GM21390 (cell line): ENCODE results near the gene CCR9.

Experiments used
- ATAC-seq: cut with Tn5 transposase; IDR thresholded peaks from one replicate; pipeline ENCODE4 v1.9.1; 2021; ENCODE audit not compliant: unreplicated experiment

CCR9 gene

GRCh38 chr3:45907769-45908705 is 21.7 kb downstream of the CCR9 start:
- no peak for ATAC-seq

- ATAC-seq: no peak
Observed at GRCh38 chr3:45908761-45909160, 22.4 kb downstream of the CCR9 start.

GRCh38 chr3:45909542-45909941 is 23.2 kb downstream of the CCR9 start:
- no peak for ATAC-seq

- ATAC-seq: no peak
Observed at GRCh38 chr3:45910892-45911291, 24.5 kb downstream of the CCR9 start.

GRCh38 chr3:45911511-45912226 is 25.3 kb downstream of the CCR9 start:
- ATAC-seq: no peak

GRCh38 chr3:45912435-45912834 is 26.1 kb downstream of the CCR9 start:
- ATAC-seq: no peak

DNA sequence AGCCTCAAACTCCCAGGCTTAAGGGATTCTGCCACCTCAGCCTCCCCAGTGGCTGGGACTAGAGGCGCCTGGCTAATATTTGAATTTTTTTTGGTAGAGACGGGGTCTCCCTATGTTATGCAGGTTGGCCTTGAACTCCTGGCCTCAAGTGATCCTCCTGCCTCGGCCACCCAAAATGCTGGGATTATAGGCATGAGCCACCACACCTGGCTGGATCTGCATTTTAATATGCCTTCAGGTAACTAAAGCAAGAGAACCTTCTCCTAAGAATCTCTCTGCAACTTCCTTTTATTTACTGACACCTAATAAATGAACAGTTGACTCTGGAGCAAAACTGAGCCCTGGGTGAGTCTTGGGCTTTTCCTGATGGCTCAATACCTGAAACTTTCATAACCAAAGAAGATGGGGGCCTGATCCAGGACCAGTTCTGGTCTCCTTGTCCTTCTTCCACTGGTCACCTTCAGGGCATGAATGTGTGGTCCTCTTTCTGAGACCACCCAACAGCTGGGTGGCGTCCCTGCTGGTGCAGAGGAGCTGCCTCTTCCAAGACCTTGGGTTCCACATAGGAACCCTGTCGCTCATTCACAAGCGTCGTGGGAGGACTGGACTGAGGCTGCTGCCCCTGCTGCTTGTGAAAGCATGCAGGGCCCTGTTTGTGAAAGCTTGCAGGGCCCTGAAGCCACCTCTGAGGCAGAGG is 28.2 kb downstream of the CCR9 start:
- ATAC-seq: no peak

DNA sequence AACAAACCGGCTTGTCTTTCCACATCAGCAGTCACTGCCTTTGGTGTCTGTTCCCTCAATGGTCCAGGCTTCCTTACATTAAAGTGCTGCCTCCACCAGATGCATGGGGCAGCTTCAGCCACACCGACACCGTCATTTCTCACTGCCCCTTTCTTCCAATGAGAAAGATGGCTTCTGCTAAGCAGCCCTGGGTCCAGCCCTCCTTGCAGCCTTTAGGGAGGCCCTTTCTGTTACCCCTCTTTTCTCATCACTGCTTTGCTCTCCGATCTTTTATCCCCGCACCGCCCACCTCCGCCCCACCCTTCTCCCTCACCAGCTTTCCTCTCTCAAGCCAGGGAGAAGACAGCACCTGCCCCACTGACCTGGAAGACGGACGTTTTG is 28.7 kb downstream of the CCR9 start:
- ATAC-seq: no peak

DNA sequence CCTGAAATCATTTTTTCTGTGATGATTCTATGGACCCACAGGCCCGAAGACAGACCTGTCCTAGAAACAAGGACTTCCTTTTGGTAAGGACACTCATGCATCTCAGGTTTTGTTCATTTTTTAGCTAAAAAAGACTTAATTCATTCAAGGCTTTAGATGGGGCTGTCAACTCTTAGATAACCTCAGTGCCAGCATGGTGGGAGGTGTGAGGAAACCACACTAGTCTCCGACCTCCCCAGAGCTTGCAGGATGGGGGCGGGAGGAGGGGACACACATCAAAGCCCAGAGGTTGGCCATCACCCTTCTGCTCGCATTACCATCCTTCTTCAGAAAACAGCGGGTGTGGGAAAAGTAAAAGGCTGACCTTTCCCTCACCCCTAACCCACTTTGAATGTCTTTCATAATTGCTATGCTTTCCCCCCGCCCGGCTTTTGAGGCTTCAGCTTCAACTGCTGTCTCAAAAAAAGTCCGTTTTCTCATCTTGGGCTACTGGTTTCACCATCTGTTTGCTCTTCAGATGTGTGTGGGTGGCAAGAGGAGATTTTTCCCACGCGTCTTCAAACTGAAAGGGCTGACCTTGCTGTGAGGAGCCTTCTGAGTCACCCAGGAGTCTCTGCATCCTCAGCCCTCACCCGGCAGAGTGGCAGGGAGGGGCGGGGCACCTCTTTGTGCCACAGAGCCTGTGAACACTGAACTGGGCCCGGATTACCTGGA is 29.3 kb downstream of the CCR9 start:
- ATAC-seq: peak; percentile 89

DNA sequence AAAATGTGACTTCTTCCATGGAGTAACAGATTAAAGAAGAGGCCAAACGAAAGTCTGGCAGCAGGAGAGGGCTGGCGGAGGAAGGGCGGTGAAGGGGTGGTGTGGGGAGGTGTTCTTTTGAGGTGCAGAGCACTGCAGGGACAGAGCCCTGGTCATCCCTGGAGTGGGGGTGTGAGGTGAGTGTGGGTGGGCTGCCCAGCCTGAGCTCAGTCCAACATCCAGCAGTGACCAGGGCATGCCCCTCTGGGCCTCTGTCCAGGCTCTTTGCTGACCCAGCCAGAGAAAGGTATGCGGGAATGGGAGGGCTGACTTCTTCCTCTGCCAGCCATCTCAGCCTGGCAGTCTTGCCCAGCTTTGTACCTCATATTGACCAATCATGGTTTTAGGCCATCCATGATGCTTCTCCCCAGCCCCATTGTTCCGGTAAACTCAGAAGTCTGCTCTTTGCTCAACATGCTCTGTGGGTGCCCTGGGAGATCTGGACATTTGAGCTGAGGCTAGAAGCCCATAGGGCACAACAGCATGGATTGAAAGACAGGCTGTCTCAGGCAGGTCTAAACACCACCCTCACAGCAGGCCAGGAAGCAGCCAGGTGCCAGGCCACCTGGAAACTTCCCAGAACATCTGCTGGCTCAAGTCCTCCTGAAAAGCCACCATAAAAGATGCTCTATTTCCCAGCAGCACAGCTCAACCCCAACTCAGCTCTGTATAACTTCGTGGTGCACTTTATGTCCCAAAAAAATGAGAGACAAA is 31.0 kb downstream of the CCR9 start:
- ATAC-seq: no peak

DNA sequence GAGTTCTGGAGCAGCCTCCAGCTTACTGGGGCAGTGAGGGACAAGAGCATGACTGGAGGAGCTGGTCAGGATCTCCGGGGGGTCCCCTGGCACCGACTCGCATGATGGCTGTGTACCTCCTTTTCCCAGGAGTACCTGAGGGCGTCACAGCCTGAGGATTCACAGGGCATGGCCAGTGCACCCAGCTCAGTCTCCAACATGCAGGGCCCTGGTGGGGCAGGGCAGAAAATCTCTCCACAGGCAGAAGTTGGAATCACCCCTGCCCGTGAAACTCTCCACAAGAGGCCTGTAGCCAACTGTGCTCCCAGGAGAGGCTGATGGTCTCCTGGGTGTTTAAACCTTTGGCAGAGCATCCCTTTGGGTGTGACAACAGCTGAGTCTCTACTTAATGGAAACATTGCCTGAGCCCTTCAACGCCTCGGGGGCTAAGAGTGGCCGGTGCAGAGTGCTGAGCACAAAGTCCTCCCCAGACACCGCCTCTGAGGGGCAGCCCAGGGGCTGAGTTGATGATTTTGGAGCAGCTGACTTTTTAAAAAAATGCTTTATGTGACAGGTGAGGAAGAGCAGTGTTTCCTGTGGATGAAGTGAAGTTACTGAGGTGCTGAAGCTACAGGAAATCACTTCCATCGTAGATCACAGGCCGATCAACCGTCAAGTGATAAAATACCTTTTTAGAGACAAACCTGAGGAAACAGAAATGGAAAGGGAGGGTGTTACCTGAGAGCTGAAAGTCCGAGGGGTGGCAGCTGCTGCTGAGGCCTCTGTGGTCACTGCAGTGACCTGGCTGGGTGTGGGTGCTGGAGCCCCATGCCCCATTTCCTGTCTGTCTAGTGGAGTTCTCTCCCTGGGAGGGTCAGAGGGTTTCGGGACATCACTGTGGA is 35.1 kb downstream of the CCR9 start:
- ATAC-seq: no peak

GRCh38 chr3:45922039-45922326 is 35.6 kb downstream of the CCR9 start:
- ATAC-seq: no peak

DNA sequence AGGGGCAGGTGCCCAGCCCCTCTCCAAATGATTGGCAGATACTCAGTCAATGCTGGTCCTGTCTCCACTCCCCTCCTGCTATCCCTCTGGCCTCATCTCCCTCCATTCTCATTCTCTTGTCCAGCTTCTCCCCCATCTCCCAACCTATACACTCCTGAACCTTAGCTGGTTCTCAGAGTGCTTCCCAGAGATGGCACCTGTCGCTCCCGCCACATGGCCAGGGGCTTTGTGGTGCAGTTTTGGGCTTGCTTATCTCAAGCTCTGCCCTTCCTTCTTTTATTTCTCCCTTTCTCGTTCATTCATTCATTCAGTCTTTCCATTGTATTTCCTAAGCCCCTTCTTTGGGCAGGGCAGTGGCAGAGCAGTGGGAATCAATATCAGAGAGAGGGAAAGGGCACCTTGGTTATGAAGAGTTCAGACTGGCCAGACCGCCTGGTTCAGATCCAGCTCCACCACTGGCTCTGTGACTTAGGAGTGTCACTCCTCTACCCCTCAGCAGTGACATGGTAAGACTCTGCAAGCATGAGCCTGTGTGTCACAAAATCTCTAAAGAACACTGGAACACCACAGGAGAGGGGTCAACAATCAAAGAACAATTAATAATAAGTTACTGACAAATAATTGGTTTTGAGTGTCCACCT is 36.7 kb downstream of the CCR9 start:
- no peak for ATAC-seq

GRCh38 chr3:45923755-45924154 is 37.4 kb downstream of the CCR9 start:
- ATAC-seq: no peak

- ATAC-seq: no peak
Observed at GRCh38 chr3:45927881-45928280, 41.5 kb downstream of the CCR9 start.

GRCh38 chr3:45929042-45929679 is 42.8 kb downstream of the CCR9 start:
- peak; percentile 53 for ATAC-seq

DNA sequence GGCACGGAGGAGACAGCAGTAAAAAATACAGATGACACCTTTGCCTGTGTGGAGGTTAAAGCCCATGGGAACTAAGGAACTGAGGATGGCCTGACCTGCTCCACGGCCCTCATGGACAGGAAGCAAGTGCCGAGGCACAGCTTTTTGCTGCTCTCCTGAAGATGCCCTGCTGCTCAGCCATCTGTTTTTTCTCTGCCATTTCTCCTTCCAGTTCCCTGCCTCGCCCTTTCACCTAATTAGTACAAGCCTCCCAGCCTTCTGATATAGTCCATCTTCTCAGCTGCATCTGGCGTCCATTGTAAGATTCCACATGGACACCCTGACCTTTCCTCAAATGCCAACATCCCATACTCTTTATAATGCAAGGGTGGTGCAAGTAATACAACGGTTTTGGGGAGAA is 45.2 kb downstream of the CCR9 start:
- ATAC-seq: no peak

GRCh38 chr3:45932112-45932511 is 45.8 kb downstream of the CCR9 start:
- ATAC-seq: no peak

GRCh38 chr3:45933591-45933990 is 47.2 kb downstream of the CCR9 start:
- no peak for ATAC-seq
